ENCODE data around the gene LRP1.

DNA sequence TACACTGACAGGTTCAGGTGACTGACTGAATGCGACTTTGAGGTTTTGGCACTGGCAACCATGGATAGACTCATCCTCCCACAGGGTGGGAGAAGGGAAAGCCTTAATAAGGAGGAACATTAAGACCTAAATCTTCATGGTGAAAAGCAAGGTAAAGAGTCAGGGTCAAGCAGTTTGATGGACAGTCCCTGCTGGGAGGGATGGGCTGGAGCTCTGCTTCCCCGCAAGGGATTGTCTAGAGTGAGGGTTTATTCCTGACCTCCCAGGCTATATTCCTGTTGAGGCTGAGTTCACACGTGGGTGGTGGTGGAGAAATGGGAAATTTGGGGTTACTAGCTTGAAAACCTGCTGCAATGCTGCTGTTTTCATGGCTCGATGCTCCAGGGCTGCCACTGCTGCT lies 132.1 kb downstream of the LRP1 start:
- TF ChIP-seq, protein P1, sequence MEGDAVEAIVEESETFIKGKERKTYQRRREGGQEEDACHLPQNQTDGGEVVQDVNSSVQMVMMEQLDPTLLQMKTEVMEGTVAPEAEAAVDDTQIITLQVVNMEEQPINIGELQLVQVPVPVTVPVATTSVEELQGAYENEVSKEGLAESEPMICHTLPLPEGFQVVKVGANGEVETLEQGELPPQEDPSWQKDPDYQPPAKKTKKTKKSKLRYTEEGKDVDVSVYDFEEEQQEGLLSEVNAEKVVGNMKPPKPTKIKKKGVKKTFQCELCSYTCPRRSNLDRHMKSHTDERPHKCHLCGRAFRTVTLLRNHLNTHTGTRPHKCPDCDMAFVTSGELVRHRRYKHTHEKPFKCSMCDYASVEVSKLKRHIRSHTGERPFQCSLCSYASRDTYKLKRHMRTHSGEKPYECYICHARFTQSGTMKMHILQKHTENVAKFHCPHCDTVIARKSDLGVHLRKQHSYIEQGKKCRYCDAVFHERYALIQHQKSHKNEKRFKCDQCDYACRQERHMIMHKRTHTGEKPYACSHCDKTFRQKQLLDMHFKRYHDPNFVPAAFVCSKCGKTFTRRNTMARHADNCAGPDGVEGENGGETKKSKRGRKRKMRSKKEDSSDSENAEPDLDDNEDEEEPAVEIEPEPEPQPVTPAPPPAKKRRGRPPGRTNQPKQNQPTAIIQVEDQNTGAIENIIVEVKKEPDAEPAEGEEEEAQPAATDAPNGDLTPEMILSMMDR (IDR thresholded peaks at IDR 0.05; ENCODE audit: low read length): no peak
- TF ChIP-seq EZH2 (optimal IDR thresholded peaks at IDR 0.05; ENCODE audit: low read depth, low read length): no peak
- TF ChIP-seq EZH2phosphoT487 (IDR thresholded peaks at IDR 0.05; ENCODE audit: low read length): no peak

All from MM.1S (cell line).